OCI-LY1 (cell line): ENCODE measurements around the gene PSD4.

Source experiments
- H2AFZ ChIP-seq: fragments of 200-600 bp; sonication (generic), shearing (Covaris generic); 2 replicates; pipeline ENCODE4 v1.6.0; 2014; ENCODE audit warnings: antibody characterized with exemption, mild to moderate bottlenecking, low read length
- H3F3A ChIP-seq: fragments of 200-600 bp; sonication (generic), shearing (Covaris generic); 2 replicates; pipeline ENCODE4 v1.6.0; 2014; ENCODE audit warnings: mild to moderate bottlenecking, antibody characterized with exemption, low read length, moderate library complexity; ENCODE audit not compliant: insufficient read depth
- H3K27ac ChIP-seq: fragments of 200-600 bp; sonication (generic); 2 replicates; pipeline ENCODE4 v1.5.1; 2014; ENCODE audit warnings: low read length, mixed run types, mild to moderate bottlenecking, low read depth; ENCODE audit not compliant: poor library complexity, severe bottlenecking
- H3K27me3 ChIP-seq: fragments of 200-600 bp; sonication (generic); 2 replicates; pipeline ENCODE4 v1.6.0; 2014; ENCODE audit warnings: antibody characterized with exemption, mild to moderate bottlenecking, low read length, moderate library complexity; ENCODE audit not compliant: insufficient read depth
- H3K36me3 ChIP-seq: fragments of 200-600 bp; sonication (generic); 2 replicates; pipeline ENCODE4 v1.6.1; 2014; ENCODE audit warnings: mild to moderate bottlenecking, antibody characterized with exemption, low read length, moderate library complexity, mixed read lengths; ENCODE audit not compliant: insufficient read depth
- H3K4me1 ChIP-seq: fragments of 200-600 bp; sonication (generic); 2 replicates; pipeline ENCODE4 v1.5.1; 2014; ENCODE audit warnings: mild to moderate bottlenecking, low read length, moderate library complexity; ENCODE audit not compliant: insufficient read depth, severe bottlenecking
- H3K4me2 ChIP-seq: fragments of 200-600 bp; sonication (generic), shearing (Covaris generic); 2 replicates; pipeline ENCODE4 v1.6.1; 2014; ENCODE audit warnings: low read length
- H3K4me3 ChIP-seq: fragments of 200-600 bp; sonication (generic); 2 replicates; pipeline ENCODE4 v1.5.1; 2014; ENCODE audit warnings: low read length, low read depth, mild to moderate bottlenecking, mixed read lengths; ENCODE audit not compliant: poor library complexity, severe bottlenecking
- H3K79me2 ChIP-seq: fragments of 200-600 bp; shearing (Covaris generic); 2 replicates; pipeline ENCODE4 v1.6.1; 2016; ENCODE audit warnings: mixed run types, low read length, mixed read lengths; ENCODE audit not compliant: insufficient read depth
- H3K9ac ChIP-seq: fragments of 200-600 bp; sonication (generic), shearing (Covaris generic); 2 replicates; pipeline ENCODE4 v1.6.1; 2014; ENCODE audit warnings: mild to moderate bottlenecking, low read length, mixed read lengths
- H3K9me2 ChIP-seq: fragments of 200-600 bp; sonication (generic), shearing (Covaris generic); 2 replicates; pipeline ENCODE4 v1.6.1; 2014; ENCODE audit warnings: low read depth, mild to moderate bottlenecking, low read length, mixed read lengths
- H3K9me3 ChIP-seq: fragments of 200-600 bp; shearing (Covaris generic); 2 replicates; pipeline ENCODE4 v1.6.1; 2014; ENCODE audit warnings: low read length, mixed read lengths
- H4K20me1 ChIP-seq: fragments of 200-600 bp; sonication (generic), shearing (Covaris generic); 2 replicates; pipeline ENCODE4 v1.6.0; 2016; ENCODE audit warnings: mild to moderate bottlenecking, low read length; ENCODE audit not compliant: insufficient read depth
- EZH2 ChIP-seq: fragments of 200-600 bp; sonication (generic), shearing (Covaris generic); IDR thresholded peaks from 2 replicates; pipeline ENCODE4 v1.8.0; 2017; ENCODE audit warnings: borderline replicate concordance, mixed run types, mild to moderate bottlenecking, antibody characterized with exemption, low read length, moderate library complexity, mixed read lengths
- TF ChIP-seq, protein P1 (sequence below): fragments of 200-600 bp; sonication (generic), shearing (Covaris generic); IDR thresholded peaks from 2 replicates; pipeline ENCODE4 v1.5.1; 2017; ENCODE audit warnings: mild to moderate bottlenecking, antibody characterized with exemption, low read length, moderate library complexity, mixed read lengths

Gene PSD4

DNA sequence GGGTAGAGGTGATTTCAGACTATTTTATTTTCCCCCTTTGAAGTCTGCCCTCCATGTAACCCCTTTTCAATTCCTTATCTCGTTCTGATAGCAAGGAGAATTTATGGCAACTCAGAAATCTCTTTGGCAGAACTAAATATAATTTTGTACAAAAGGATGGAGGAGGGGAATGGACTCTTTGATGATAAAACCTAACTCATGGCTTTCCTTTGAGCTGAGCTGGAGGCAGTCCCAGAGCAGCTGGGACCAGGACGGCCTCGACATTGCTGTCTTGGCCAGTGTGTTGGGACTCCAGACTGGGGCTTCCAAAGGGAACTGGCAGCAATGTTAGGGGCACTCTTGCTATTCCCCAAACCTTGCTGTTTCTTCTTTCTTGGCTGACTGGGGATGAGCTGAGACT, 57.3 kb downstream of the PSD4 start:
- no peaks in the 10 kb centered on the region for H3K36me3 ChIP-seq
- H3K27ac ChIP-seq, result no peak overlapping the region
- no peaks in the 10 kb centered on the region for H3K4me1 ChIP-seq
- H3F3A ChIP-seq, result no peaks in the 10 kb centered on the region
- H3K9me2 ChIP-seq, result no peaks in the 10 kb centered on the region
- no peaks in the 10 kb centered on the region for H3K9me3 ChIP-seq
- H3K4me2 ChIP-seq, result no peak overlapping the region
- H3K79me2 ChIP-seq, result no peaks in the 10 kb centered on the region
- H3K9ac ChIP-seq, result no peak overlapping the region
- H3K27me3 ChIP-seq, result no peaks in the 10 kb centered on the region
- H3K4me3 ChIP-seq, result no peak overlapping the region
- H4K20me1 ChIP-seq, result no peaks in the 10 kb centered on the region
- TF ChIP-seq, protein P1, sequence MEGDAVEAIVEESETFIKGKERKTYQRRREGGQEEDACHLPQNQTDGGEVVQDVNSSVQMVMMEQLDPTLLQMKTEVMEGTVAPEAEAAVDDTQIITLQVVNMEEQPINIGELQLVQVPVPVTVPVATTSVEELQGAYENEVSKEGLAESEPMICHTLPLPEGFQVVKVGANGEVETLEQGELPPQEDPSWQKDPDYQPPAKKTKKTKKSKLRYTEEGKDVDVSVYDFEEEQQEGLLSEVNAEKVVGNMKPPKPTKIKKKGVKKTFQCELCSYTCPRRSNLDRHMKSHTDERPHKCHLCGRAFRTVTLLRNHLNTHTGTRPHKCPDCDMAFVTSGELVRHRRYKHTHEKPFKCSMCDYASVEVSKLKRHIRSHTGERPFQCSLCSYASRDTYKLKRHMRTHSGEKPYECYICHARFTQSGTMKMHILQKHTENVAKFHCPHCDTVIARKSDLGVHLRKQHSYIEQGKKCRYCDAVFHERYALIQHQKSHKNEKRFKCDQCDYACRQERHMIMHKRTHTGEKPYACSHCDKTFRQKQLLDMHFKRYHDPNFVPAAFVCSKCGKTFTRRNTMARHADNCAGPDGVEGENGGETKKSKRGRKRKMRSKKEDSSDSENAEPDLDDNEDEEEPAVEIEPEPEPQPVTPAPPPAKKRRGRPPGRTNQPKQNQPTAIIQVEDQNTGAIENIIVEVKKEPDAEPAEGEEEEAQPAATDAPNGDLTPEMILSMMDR, result no peak
- TF ChIP-seq EZH2, result no peak
- H2AFZ ChIP-seq, result no peak overlapping the region

DNA sequence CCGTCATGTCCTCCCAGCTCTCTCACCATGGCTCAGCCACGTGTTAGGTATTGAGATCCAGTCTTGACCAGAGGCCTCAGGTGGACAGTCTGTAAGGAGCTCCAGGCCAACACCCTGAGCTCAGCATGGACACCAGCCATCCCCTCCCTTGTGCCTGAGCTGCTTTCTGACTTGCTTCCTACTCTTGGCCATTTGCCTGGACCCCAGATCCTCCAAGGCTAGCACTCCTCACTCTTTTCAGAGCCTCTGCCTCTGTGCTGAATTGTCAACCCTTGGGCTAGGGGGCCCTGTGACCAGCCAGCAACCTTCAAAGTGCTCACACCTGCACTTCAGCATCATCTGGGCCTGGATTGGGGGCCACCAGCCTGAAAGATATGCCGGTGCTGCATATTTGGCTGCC, 58.4 kb downstream of the PSD4 start:
- Histone ChIP-seq H3K9me2 (no peaks in the 10 kb centered on the region), H3K79me2 (no peaks in the 10 kb centered on the region), H3K9ac (no peak overlapping the region), H3K27ac (no peak overlapping the region), H2AFZ (no peak overlapping the region), H3K27me3 (no peaks in the 10 kb centered on the region), H3K9me3 (no peaks in the 10 kb centered on the region), H3K36me3 (no peaks in the 10 kb centered on the region), H3K4me1 (no peaks in the 10 kb centered on the region), H4K20me1 (no peaks in the 10 kb centered on the region), H3K4me2 (no peak overlapping the region), H3F3A (no peaks in the 10 kb centered on the region), H3K4me3 (no peak overlapping the region)
- TF ChIP-seq EZH2, result no peak
- TF ChIP-seq, protein P1, result no peak

DNA sequence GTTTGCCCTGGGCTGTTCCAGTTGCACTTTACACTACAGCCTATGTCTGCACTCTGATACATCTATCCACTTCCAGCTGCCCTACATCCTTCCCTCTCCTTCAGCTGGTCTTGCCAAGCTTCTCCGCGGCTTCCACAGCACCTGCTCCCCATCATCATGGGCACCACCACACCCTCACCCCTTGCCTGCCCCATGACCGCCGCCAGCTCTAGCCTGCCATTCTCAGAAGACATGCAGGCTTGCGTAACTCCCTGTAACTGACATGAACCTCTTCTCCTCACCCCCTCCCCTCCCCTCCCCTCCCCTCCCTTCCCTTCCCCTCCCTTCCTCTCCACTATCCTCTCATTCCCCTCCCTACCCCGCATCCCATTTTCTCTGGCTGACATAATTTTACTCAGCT, 59.0 kb downstream of the PSD4 start:
- Histone ChIP-seq H3K9me2 (no peaks in the 10 kb centered on the region), H3K4me3 (no peak overlapping the region), H3K9me3 (no peaks in the 10 kb centered on the region), H3K27me3 (no peaks in the 10 kb centered on the region), H3K4me1 (no peaks in the 10 kb centered on the region), H3K79me2 (no peaks in the 10 kb centered on the region), H3K9ac (no peak overlapping the region), H3K36me3 (no peaks in the 10 kb centered on the region), H3K4me2 (no peak overlapping the region), H3F3A (no peaks in the 10 kb centered on the region), H4K20me1 (no peaks in the 10 kb centered on the region), H3K27ac (no peak overlapping the region), H2AFZ (no peak overlapping the region)
- no peak for TF ChIP-seq EZH2
- TF ChIP-seq, protein P1, result no peak
